ENCODE measurements around the gene FASTK.

FASTK gene

DNA sequence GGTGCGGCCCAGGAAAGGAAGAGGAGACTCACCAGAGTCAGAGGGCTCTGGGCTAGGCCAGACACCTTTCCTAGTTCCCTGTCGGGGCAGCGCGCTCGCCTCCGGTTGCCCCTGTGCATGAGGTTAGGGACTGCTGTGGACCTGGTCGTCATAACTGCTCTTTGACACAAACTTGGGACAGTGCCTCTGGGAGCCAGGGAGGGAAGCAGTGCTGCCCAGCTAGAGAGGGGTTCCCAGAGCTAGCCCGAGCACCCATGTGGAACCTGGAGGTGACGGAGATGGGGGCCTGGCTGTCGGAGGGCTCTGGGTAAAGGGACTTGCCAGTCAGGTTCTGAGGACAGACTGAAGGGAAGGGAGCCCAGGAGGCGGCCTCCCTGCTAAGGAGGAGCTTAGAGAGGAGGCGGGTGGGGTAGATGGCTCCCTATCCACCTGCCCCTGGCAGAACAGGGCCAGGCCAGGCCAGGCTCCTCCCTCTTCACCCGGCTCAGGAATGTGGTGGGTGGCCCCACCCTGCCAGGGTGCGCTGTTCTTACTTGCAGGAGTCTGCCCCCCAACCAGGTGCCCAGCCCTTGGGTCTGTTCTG, 35.3 kb upstream of the FASTK start:
- Histone ChIP-seq H3K36me3 (ENCODE audit: low read length) (no peaks in the 10 kb centered on the region), H2AFZ (ENCODE audit: low read depth, low read length, severe bottlenecking) (no peak overlapping the region), H3F3A (ENCODE audit: insufficient read depth) (no peaks in the 10 kb centered on the region), H4K20me1 (ENCODE audit: low read depth, low read length) (no peaks in the 10 kb centered on the region), H3K79me2 (ENCODE audit: insufficient read depth, low read length) (no peaks in the 10 kb centered on the region), H3K9me2 (replicated peaks; ENCODE audit: insufficient read depth, low read length) (no peaks in the 10 kb centered on the region), H3K27me3 (ENCODE audit: low read length) (no peaks in the 10 kb centered on the region), H3K4me2 (ENCODE audit: low read depth, low read length, poor library complexity, severe bottlenecking) (no peak overlapping the region), H3K9ac (ENCODE audit: low read length) (no peak overlapping the region), H3K9me3 (ENCODE audit: insufficient read depth, low read length) (no peaks in the 10 kb centered on the region), H3K27ac (ENCODE audit: low read depth, low read length) (no peak overlapping the region), H3K4me3 (ENCODE audit: insufficient read depth, low read length, poor library complexity, severe bottlenecking) (no peak overlapping the region)
- TF ChIP-seq, protein P1, sequence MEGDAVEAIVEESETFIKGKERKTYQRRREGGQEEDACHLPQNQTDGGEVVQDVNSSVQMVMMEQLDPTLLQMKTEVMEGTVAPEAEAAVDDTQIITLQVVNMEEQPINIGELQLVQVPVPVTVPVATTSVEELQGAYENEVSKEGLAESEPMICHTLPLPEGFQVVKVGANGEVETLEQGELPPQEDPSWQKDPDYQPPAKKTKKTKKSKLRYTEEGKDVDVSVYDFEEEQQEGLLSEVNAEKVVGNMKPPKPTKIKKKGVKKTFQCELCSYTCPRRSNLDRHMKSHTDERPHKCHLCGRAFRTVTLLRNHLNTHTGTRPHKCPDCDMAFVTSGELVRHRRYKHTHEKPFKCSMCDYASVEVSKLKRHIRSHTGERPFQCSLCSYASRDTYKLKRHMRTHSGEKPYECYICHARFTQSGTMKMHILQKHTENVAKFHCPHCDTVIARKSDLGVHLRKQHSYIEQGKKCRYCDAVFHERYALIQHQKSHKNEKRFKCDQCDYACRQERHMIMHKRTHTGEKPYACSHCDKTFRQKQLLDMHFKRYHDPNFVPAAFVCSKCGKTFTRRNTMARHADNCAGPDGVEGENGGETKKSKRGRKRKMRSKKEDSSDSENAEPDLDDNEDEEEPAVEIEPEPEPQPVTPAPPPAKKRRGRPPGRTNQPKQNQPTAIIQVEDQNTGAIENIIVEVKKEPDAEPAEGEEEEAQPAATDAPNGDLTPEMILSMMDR (IDR thresholded peaks at IDR 0.05; ENCODE audit: insufficient read depth, low read length, poor library complexity, severe bottlenecking): no peak
- TF ChIP-seq EZH2phosphoT487 (conservative IDR thresholded peaks at IDR 0.05; ENCODE audit: low read length): no peak

DNA sequence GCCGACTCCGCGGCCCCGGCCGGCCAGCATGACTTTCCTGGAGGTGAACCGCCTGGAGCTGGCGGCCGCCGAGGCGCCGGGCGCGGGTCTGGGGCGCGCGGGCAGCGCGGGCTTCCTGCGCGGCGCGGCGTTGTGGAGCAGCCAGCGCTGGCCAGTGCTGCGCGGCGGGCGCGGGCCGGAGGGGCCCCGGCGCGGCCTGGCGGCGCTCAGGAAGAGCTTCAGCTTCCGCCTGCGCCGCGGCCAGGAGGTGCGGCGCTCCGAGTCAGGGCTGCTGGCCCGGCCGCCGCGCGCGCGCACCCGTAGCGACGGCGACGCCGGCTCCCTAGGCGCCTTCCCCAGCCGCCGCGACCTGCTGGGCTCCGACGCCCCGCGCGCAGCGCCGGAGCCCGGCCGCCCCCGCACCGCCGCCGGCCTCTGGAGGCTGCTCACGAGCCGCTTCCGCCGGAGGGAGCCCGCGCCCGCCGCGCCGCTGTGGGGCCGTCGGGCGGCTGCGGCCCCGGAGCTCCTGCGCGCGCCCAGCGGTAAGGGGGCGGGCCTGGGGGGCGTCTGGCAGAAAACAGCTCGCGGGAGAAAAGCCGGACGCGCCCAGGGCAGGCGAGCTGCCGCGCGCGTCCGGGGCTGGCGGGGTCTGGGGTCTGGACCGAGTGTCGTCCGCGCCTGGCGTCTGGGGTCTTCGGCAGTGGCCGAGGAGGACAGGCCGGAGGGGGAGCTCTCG, 34.7 kb upstream of the FASTK start:
- no peak overlapping the region for H3K4me3 ChIP-seq (ENCODE audit: insufficient read depth, low read length, poor library complexity, severe bottlenecking)
- TF ChIP-seq, protein P1 (IDR thresholded peaks at IDR 0.05; ENCODE audit: insufficient read depth, low read length, poor library complexity, severe bottlenecking): no peak
- TF ChIP-seq EZH2phosphoT487 (conservative IDR thresholded peaks at IDR 0.05; ENCODE audit: low read length): no peak
- no peaks in the 10 kb centered on the region for H4K20me1 ChIP-seq (ENCODE audit: low read depth, low read length)
- H3K9me2 ChIP-seq (replicated peaks; ENCODE audit: insufficient read depth, low read length): no peaks in the 10 kb centered on the region
- H3F3A ChIP-seq (ENCODE audit: insufficient read depth): no peaks in the 10 kb centered on the region
- no peak overlapping the region for H2AFZ ChIP-seq (ENCODE audit: low read depth, low read length, severe bottlenecking)
- no peak overlapping the region for H3K27ac ChIP-seq (ENCODE audit: low read depth, low read length)
- H3K27me3 ChIP-seq (ENCODE audit: low read length): no peaks in the 10 kb centered on the region
- no peaks in the 10 kb centered on the region for H3K36me3 ChIP-seq (ENCODE audit: low read length)
- no peak overlapping the region for H3K9ac ChIP-seq (ENCODE audit: low read length)
- no peaks in the 10 kb centered on the region for H3K9me3 ChIP-seq (ENCODE audit: insufficient read depth, low read length)
- no peak overlapping the region for H3K4me2 ChIP-seq (ENCODE audit: low read depth, low read length, poor library complexity, severe bottlenecking)
- H3K79me2 ChIP-seq (ENCODE audit: insufficient read depth, low read length): no peaks in the 10 kb centered on the region

GRCh38 chr7:151114151-151115090, 33.8 kb upstream of the FASTK start:
- TF ChIP-seq, protein P1 (IDR thresholded peaks at IDR 0.05; ENCODE audit: insufficient read depth, low read length, poor library complexity, severe bottlenecking): no peak
- TF ChIP-seq EZH2phosphoT487 (conservative IDR thresholded peaks at IDR 0.05; ENCODE audit: low read length): no peak
- Histone ChIP-seq H3K36me3 (ENCODE audit: low read length) (no peaks in the 10 kb centered on the region), H2AFZ (ENCODE audit: low read depth, low read length, severe bottlenecking) (no peak overlapping the region), H3K4me3 (ENCODE audit: insufficient read depth, low read length, poor library complexity, severe bottlenecking) (no peak overlapping the region), H4K20me1 (ENCODE audit: low read depth, low read length) (no peaks in the 10 kb centered on the region), H3K79me2 (ENCODE audit: insufficient read depth, low read length) (no peaks in the 10 kb centered on the region), H3F3A (ENCODE audit: insufficient read depth) (no peaks in the 10 kb centered on the region), H3K27me3 (ENCODE audit: low read length) (no peaks in the 10 kb centered on the region), H3K27ac (ENCODE audit: low read depth, low read length) (no peak overlapping the region), H3K4me2 (ENCODE audit: low read depth, low read length, poor library complexity, severe bottlenecking) (no peak overlapping the region), H3K9me3 (ENCODE audit: insufficient read depth, low read length) (no peaks in the 10 kb centered on the region), H3K9ac (ENCODE audit: low read length) (no peak overlapping the region), H3K9me2 (replicated peaks; ENCODE audit: insufficient read depth, low read length) (no peaks in the 10 kb centered on the region)

Data from SU-DHL-6 (cell line).